Measurements from ENCODE around the gene ZNF76.

Gene ZNF76

GRCh38 chr6:35294308-35294945 is 34.9 kb downstream of the ZNF76 start:
- Histone ChIP-seq H4K20me1 (ENCODE audit: insufficient read depth, low read length) (no peaks in the 10 kb centered on the region), H3K36me3 (replicated peaks; ENCODE audit: insufficient read depth, low read length) (no peaks in the 10 kb centered on the region), H3F3A (ENCODE audit: insufficient read depth, low read length) (peaks cover 4% of the 10 kb centered on the region; the same call in 1 of the 2 replicates), H3K9me3 (replicated peaks; ENCODE audit: insufficient read depth, low read length) (no peaks in the 10 kb centered on the region), H3K4me3 (ENCODE audit: low read length) (no peak overlapping the region), H3K9me2 (replicated peaks; ENCODE audit: insufficient read depth, low read length) (no peaks in the 10 kb centered on the region), H3K79me2 (ENCODE audit: low read length) (peaks cover 18% of the 10 kb centered on the region), H3K27me3 (replicated peaks; ENCODE audit: insufficient read depth, low read length) (no peaks in the 10 kb centered on the region), H3K9ac (ENCODE audit: low read length) (no peak overlapping the region), H3K4me2 (ENCODE audit: low read depth, low read length) (no peak overlapping the region), H2AFZ (ENCODE audit: low read length) (no peak overlapping the region), H3K4me1 (ENCODE audit: low read length) (peaks cover 16% of the 10 kb centered on the region), H3K27ac (ENCODE audit: low read length) (no peak overlapping the region)
- DNase-seq: peak; percentile 53
- TF ChIP-seq EZH2phosphoT487 (IDR thresholded peaks at IDR 0.05; ENCODE audit: low read length) (no peak), CTCF (IDR thresholded peaks at IDR 0.05; ENCODE audit: low read length) (peak; percentile 86), EZH2 (optimal IDR thresholded peaks at IDR 0.05; ENCODE audit: low read depth, low read length) (no peak)

GRCh38 chr6:35295036-35295435 is 35.5 kb downstream of the ZNF76 start:
- H3K9me2 ChIP-seq (replicated peaks; ENCODE audit: insufficient read depth, low read length): no peaks in the 10 kb centered on the region
- no peak overlapping the region for H3K4me3 ChIP-seq (ENCODE audit: low read length)
- H3K27me3 ChIP-seq (replicated peaks; ENCODE audit: insufficient read depth, low read length): no peaks in the 10 kb centered on the region
- H3K36me3 ChIP-seq (replicated peaks; ENCODE audit: insufficient read depth, low read length): no peaks in the 10 kb centered on the region
- H3K4me1 ChIP-seq (ENCODE audit: low read length): peaks cover 22% of the 10 kb centered on the region
- no peak overlapping the region for H3K27ac ChIP-seq (ENCODE audit: low read length)
- H3K4me2 ChIP-seq (ENCODE audit: low read depth, low read length): no peak overlapping the region
- H3K9ac ChIP-seq (ENCODE audit: low read length): no peak overlapping the region
- DNase-seq: no peak
- TF ChIP-seq EZH2 (optimal IDR thresholded peaks at IDR 0.05; ENCODE audit: low read depth, low read length) (no peak), CTCF (IDR thresholded peaks at IDR 0.05; ENCODE audit: low read length) (no peak), EZH2phosphoT487 (IDR thresholded peaks at IDR 0.05; ENCODE audit: low read length) (no peak)
- H3F3A ChIP-seq (ENCODE audit: insufficient read depth, low read length): peaks cover 4% of the 10 kb centered on the region; the same call in 1 of the 2 replicates
- H4K20me1 ChIP-seq (ENCODE audit: insufficient read depth, low read length): no peaks in the 10 kb centered on the region
- no peak overlapping the region for H2AFZ ChIP-seq (ENCODE audit: low read length)
- no peaks in the 10 kb centered on the region for H3K9me3 ChIP-seq (replicated peaks; ENCODE audit: insufficient read depth, low read length)
- H3K79me2 ChIP-seq (ENCODE audit: low read length): peaks cover 24% of the 10 kb centered on the region

GRCh38 chr6:35295521-35296315 is 36.2 kb downstream of the ZNF76 start:
- DNase-seq: no peak
- Histone ChIP-seq H3K9me3 (replicated peaks; ENCODE audit: insufficient read depth, low read length) (no peaks in the 10 kb centered on the region), H3K4me3 (ENCODE audit: low read length) (no peak overlapping the region), H3K9ac (ENCODE audit: low read length) (no peak overlapping the region), H3K4me2 (ENCODE audit: low read depth, low read length) (no peak overlapping the region), H4K20me1 (ENCODE audit: insufficient read depth, low read length) (no peaks in the 10 kb centered on the region), H3K79me2 (ENCODE audit: low read length) (peaks cover 31% of the 10 kb centered on the region), H3K4me1 (ENCODE audit: low read length) (peaks cover 29% of the 10 kb centered on the region), H3K36me3 (replicated peaks; ENCODE audit: insufficient read depth, low read length) (no peaks in the 10 kb centered on the region), H3F3A (ENCODE audit: insufficient read depth, low read length) (peaks cover 4% of the 10 kb centered on the region; the same call in 1 of the 2 replicates), H2AFZ (ENCODE audit: low read length) (no peak overlapping the region), H3K9me2 (replicated peaks; ENCODE audit: insufficient read depth, low read length) (no peaks in the 10 kb centered on the region), H3K27me3 (replicated peaks; ENCODE audit: insufficient read depth, low read length) (no peaks in the 10 kb centered on the region), H3K27ac (ENCODE audit: low read length) (no peak overlapping the region)
- TF ChIP-seq CTCF (IDR thresholded peaks at IDR 0.05; ENCODE audit: low read length) (no peak), EZH2 (optimal IDR thresholded peaks at IDR 0.05; ENCODE audit: low read depth, low read length) (no peak), EZH2phosphoT487 (IDR thresholded peaks at IDR 0.05; ENCODE audit: low read length) (no peak)

Measured in MM.1S (cell line).